Measurements from ENCODE around the gene CAPN2.

Gene CAPN2

GRCh38 chr1:223703668-223704013, 8.7 kb upstream of the CAPN2 start:
- H3K4me1 ChIP-seq (ENCODE audit: control insufficient read depth, insufficient read depth, low read length, poor library complexity, severe bottlenecking): peaks cover 68% of the 10 kb centered on the region
- no peak overlapping the region for H3K4me3 ChIP-seq (ENCODE audit: extremely low read depth, insufficient read depth, low read length, poor library complexity, severe bottlenecking)
- H3K9me3 ChIP-seq (ENCODE audit: control insufficient read depth, low read length): no peaks in the 10 kb centered on the region
- 73 to 100% methylated on average over 1 of the region's 1 CpG for WGBS, 2 experiments (ENCODE audit: insufficient coverage in 2 of 2)
- H3K27ac ChIP-seq (ENCODE audit: low read depth, low read length, severe bottlenecking): no peak overlapping the region
- H3K36me3 ChIP-seq (ENCODE audit: control insufficient read depth, insufficient read depth, low read length): no peaks in the 10 kb centered on the region

GRCh38 chr1:223704921-223705878, 7.1 kb upstream of the CAPN2 start:
- Histone ChIP-seq H3K9me3 (ENCODE audit: control insufficient read depth, low read length) (no peaks in the 10 kb centered on the region), H3K27ac (ENCODE audit: low read depth, low read length, severe bottlenecking) (peak overlapping the region; percentile 89), H3K4me1 (ENCODE audit: control insufficient read depth, insufficient read depth, low read length, poor library complexity, severe bottlenecking) (peaks cover 65% of the 10 kb centered on the region), H3K4me3 (ENCODE audit: extremely low read depth, insufficient read depth, low read length, poor library complexity, severe bottlenecking) (no peak overlapping the region), H3K36me3 (ENCODE audit: control insufficient read depth, insufficient read depth, low read length) (no peaks in the 10 kb centered on the region)
- WGBS, 2 experiments (ENCODE audit: insufficient coverage in 2 of 2): 83 to 98% methylated on average over 4 to 5 of the region's 8 CpGs

- Histone ChIP-seq H3K4me1 (ENCODE audit: control insufficient read depth, insufficient read depth, low read length, poor library complexity, severe bottlenecking) (peaks cover 55% of the 10 kb centered on the region), H3K27ac (ENCODE audit: low read depth, low read length, severe bottlenecking) (peak overlapping the region; percentile 89), H3K9me3 (ENCODE audit: control insufficient read depth, low read length) (no peaks in the 10 kb centered on the region), H3K36me3 (ENCODE audit: control insufficient read depth, insufficient read depth, low read length) (no peaks in the 10 kb centered on the region), H3K4me3 (ENCODE audit: extremely low read depth, insufficient read depth, low read length, poor library complexity, severe bottlenecking) (no peak overlapping the region)
- WGBS, 2 experiments (ENCODE audit: insufficient coverage in 2 of 2): 74 to 77% methylated on average over 9 to 12 of the region's 12 CpGs
These were observed 6.0 kb upstream of the CAPN2 start for GRCh38 chr1:223706077-223706973.

- Histone ChIP-seq H3K4me3 (ENCODE audit: extremely low read depth, insufficient read depth, low read length, poor library complexity, severe bottlenecking) (no peak overlapping the region), H3K27ac (ENCODE audit: low read depth, low read length, severe bottlenecking) (peak overlapping the region; percentile 89), H3K36me3 (ENCODE audit: control insufficient read depth, insufficient read depth, low read length) (no peaks in the 10 kb centered on the region), H3K9me3 (ENCODE audit: control insufficient read depth, low read length) (no peaks in the 10 kb centered on the region), H3K4me1 (ENCODE audit: control insufficient read depth, insufficient read depth, low read length, poor library complexity, severe bottlenecking) (peaks cover 50% of the 10 kb centered on the region)
- 45 to 69% methylated on average over 6 of the region's 6 CpGs for WGBS, 2 experiments (ENCODE audit: insufficient coverage in 2 of 2)
These were observed 4.9 kb upstream of the CAPN2 start for GRCh38 chr1:223707256-223708000.

DNA sequence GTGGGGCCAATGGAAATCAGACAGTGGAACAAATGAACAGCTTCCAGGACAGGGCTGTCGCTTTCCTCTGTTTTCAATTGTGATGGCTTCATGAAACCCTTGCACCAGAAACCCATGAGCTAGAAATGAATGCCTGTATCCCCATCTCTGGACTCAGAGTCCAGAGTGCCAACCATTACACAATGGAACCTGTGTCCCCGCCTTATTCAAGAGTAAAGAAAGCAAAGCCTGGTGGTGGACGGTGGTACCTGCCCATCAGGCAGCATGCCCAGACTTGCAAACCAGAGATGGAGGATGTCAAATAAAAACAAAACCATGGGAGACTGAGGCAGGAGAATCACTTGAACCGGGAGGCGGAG, 4.4 kb upstream of the CAPN2 start:
- Histone ChIP-seq H3K27ac (ENCODE audit: low read depth, low read length, severe bottlenecking) (peak overlapping the region; percentile 89), H3K4me3 (ENCODE audit: extremely low read depth, insufficient read depth, low read length, poor library complexity, severe bottlenecking) (no peak overlapping the region), H3K9me3 (ENCODE audit: control insufficient read depth, low read length) (no peaks in the 10 kb centered on the region), H3K4me1 (ENCODE audit: control insufficient read depth, insufficient read depth, low read length, poor library complexity, severe bottlenecking) (peaks cover 47% of the 10 kb centered on the region), H3K36me3 (ENCODE audit: control insufficient read depth, insufficient read depth, low read length) (no peaks in the 10 kb centered on the region)
- 95 to 100% methylated on average over 5 of the region's 5 CpGs for WGBS, 2 experiments (ENCODE audit: insufficient coverage in 2 of 2)

- Histone ChIP-seq H3K4me1 (ENCODE audit: control insufficient read depth, insufficient read depth, low read length, poor library complexity, severe bottlenecking) (peaks cover 43% of the 10 kb centered on the region), H3K36me3 (ENCODE audit: control insufficient read depth, insufficient read depth, low read length) (peaks cover 2% of the 10 kb centered on the region), H3K9me3 (ENCODE audit: control insufficient read depth, low read length) (no peaks in the 10 kb centered on the region), H3K27ac (ENCODE audit: low read depth, low read length, severe bottlenecking) (peak overlapping the region; percentile 59), H3K4me3 (ENCODE audit: extremely low read depth, insufficient read depth, low read length, poor library complexity, severe bottlenecking) (no peak overlapping the region)
- WGBS, 2 experiments (ENCODE audit: insufficient coverage in 2 of 2): 87 to 91% methylated on average over 3 of the region's 3 CpGs
These were observed 3.6 kb upstream of the CAPN2 start for GRCh38 chr1:223708651-223709268.

DNA sequence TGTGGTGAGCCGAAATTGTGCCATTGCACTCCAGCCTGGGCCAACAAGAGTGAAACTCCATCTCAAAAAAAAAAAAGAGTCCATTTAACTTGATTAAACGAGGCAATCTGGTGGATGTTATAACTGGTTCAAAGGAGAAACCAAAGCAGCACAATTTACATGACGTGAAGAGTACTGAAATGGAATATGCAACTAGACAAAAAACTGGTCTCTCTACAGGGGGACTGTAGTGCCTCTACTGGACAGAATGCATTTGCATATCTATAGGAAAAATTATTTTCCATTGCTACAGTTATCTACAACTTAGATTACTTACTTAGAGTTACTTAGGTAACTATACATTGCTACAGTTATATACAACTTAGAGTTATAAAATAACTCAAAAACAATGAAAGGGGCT, 2.7 kb upstream of the CAPN2 start:
- 93% methylated on average over 2 of the region's 3 CpGs; no CpG with 5 or more reads in 1 of the 2 experiments for WGBS, 2 experiments (ENCODE audit: insufficient coverage in 2 of 2)
- Histone ChIP-seq H3K27ac (ENCODE audit: low read depth, low read length, severe bottlenecking) (no peak overlapping the region), H3K36me3 (ENCODE audit: control insufficient read depth, insufficient read depth, low read length) (peaks cover 10% of the 10 kb centered on the region), H3K9me3 (ENCODE audit: control insufficient read depth, low read length) (no peaks in the 10 kb centered on the region), H3K4me1 (ENCODE audit: control insufficient read depth, insufficient read depth, low read length, poor library complexity, severe bottlenecking) (peaks cover 48% of the 10 kb centered on the region), H3K4me3 (ENCODE audit: extremely low read depth, insufficient read depth, low read length, poor library complexity, severe bottlenecking) (no peak overlapping the region)

DNA sequence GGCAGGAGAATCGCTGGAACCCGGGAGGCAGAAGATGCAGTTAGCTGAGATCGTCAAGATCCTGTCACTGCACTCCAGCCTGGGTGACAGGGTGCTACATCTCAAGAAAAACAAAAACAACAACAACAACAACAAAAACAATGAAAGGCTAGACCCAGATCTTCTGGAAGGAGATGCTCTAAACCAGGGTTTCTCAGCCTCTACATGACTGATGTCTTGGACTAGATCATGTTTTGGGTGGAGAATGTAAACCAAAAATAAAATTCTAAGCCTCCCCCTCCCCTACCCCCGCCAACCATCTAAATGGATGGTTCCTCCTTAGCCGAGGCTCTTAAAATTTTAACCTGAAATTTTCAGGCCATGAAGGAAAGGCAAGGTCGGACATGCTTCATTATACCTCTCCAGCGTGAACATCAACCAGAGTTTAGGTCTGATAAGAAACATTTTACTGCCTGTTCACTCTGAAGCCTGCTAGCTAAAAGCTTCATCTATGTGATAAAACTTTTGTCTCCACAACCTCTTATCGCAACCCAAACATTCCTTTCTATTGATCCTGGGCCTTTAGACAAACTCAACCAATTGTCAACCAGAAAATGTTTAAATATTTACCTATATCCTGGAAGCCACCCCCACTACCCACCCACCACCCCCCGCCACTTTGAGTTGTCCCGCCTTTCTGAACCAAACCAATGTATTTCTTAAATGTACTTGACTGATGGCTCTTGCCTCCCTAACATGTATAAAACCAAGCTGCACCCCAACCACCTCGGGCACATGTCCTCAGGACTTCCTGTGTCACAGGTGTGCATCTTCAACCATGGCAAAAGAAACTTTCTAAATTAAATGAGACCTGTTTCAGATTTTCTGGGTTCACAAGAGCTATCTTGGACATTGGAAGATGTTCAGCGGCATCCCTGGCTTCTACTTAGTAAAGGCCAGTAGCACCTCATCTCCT, 1.9 kb upstream of the CAPN2 start:
- no peak overlapping the region for H3K27ac ChIP-seq (ENCODE audit: low read depth, low read length, severe bottlenecking)
- no peaks in the 10 kb centered on the region for H3K9me3 ChIP-seq (ENCODE audit: control insufficient read depth, low read length)
- H3K36me3 ChIP-seq (ENCODE audit: control insufficient read depth, insufficient read depth, low read length): peaks cover 12% of the 10 kb centered on the region
- H3K4me1 ChIP-seq (ENCODE audit: control insufficient read depth, insufficient read depth, low read length, poor library complexity, severe bottlenecking): peaks cover 47% of the 10 kb centered on the region
- WGBS, 2 experiments (ENCODE audit: insufficient coverage in 2 of 2): 90 to 92% methylated on average over 7 to 9 of the region's 12 CpGs
- no peak overlapping the region for H3K4me3 ChIP-seq (ENCODE audit: extremely low read depth, insufficient read depth, low read length, poor library complexity, severe bottlenecking)

DNA sequence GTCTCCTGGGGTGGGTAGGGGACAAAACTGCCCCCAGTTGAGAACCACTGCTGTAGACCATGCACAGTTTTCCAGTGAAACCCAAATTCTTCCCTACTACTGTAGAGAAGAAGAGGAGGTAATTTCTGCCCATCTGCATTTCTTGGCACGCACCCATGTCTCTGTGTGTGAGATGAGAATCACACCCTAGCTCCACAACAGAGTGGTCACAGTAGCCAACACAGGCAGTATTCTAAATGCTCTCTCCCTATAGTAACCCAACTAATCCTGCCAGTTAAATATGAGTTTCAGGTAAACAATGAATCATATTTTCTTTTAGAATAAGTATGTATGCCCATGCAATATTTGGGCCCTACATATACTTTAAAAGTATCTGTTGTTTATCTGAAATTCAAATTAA, 1.2 kb upstream of the CAPN2 start:
- Histone ChIP-seq H3K4me3 (ENCODE audit: extremely low read depth, insufficient read depth, low read length, poor library complexity, severe bottlenecking) (no peak overlapping the region), H3K9me3 (ENCODE audit: control insufficient read depth, low read length) (no peaks in the 10 kb centered on the region), H3K4me1 (ENCODE audit: control insufficient read depth, insufficient read depth, low read length, poor library complexity, severe bottlenecking) (peaks cover 47% of the 10 kb centered on the region), H3K27ac (ENCODE audit: low read depth, low read length, severe bottlenecking) (no peak overlapping the region), H3K36me3 (ENCODE audit: control insufficient read depth, insufficient read depth, low read length) (peaks cover 19% of the 10 kb centered on the region)
- no CpG with 5 or more reads among the region's 1 CpG for WGBS, 2 experiments (ENCODE audit: insufficient coverage in 2 of 2)

All from mesodermal cell (in vitro differentiated cells).